Measurements from ENCODE around the gene RASD1.

Gene RASD1

GRCh38 chr17:17510456-17511292, 14.5 kb upstream of the RASD1 start:
- DNase-seq, result no peak

- DNase-seq, result no peak
Measured at GRCh38 chr17:17509601-17510425, 13.6 kb upstream of the RASD1 start.

GRCh38 chr17:17508646-17509591, 12.7 kb upstream of the RASD1 start:
- DNase-seq, result no peak

GRCh38 chr17:17508019-17508535, 11.9 kb upstream of the RASD1 start:
- DNase-seq, result no peak

- no peak for DNase-seq
Measured at GRCh38 chr17:17507465-17508011, 11.3 kb upstream of the RASD1 start.

GRCh38 chr17:17506893-17507464, 10.8 kb upstream of the RASD1 start:
- DNase-seq, result no peak

DNA sequence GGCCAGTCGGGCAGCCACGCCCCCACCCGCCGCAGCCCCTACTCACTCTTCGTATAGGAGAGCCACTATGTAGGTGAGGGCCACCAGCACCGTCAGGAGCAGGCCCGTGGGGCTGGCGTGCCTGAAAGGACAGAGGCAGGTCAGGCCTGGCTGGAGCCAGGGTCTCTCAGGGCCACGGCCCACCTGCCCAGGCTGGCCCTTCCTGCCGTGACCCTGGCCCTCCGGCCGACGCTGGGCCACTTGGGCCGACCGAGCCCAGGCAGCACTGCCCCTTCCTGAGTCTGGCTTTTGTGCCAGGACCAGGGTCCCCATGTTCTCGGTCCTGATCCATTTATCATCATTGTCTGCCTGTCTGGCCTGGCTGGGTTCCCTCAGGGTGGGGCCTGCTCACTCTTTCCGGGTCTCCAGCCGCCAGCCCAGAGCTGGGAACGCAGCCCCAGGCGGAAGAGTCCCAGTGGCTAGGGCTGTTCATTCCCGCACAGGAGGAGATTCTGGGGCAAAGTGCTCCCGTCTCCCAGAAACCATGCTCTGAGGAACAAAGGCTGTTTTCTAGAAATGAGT, 10.1 kb upstream of the RASD1 start:
- no peak for DNase-seq

DNA sequence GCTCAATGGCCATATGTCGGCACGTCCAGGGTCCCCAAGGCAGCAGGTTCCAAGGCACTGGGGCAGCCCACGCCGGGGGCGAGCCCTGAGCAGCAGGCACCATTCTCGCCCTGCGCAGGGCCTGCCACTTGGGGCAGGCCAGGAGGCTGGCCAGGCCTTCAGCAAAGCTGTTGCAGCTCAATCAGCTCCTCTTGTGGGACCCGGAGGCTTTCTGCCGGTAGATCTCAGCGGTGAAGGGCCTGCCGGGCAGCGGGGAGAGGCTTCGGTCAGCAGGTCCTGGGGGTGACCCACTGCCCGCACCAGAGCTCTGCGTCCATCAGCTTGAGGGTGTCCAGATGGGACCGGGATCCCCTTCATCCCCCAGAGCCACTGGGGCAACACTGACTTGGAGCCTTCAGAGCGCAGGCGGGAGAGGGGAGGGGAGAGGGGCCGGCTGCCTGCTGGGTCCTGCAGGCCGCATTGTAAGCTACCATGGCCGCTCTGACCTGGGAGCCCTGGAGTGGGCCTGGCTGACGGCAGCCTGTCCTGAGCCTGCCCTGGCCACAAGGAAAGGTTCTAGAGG, 9.5 kb upstream of the RASD1 start:
- no peak for DNase-seq

GRCh38 chr17:17505151-17505550, 9.0 kb upstream of the RASD1 start:
- no peak for DNase-seq

DNA sequence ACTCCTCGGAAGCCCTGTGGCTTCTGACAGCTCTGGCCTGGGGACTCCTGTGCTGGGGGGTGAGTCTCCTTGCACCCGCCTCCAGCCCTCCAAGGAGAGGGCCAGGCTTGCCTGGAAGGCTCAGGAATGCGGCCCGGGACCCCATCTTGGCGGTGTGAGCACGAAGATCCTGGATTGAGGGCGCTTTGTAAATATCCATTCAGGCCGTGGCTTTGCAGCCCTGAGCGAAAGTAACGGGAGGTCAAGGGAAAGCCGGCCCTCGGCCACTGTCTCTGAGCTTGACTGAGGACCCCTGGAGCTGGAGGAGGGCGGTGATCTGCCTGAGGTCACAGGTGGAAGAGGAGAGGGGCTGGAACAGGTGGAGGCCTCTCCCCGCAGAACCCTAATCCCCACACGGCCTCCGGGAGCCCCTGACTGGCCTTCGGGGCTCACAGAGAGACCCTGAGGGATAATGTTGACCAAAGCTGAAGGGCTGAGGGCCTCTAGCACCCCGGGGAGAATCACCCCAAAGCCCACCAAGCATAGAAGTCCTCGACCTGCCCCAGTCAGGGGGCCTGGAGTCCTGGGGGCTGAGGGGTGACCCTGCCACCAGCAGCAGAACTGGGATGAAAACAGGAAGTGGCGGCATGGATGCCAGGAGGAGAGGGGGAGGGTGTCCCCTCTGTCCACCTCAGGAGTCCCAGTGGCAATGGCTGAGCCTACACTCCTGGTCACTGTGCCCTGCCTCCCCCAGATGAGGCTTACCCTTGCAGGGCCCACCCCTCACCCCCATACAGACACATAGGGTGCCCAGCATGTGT, 8.3 kb upstream of the RASD1 start:
- DNase-seq, result no peak

DNA sequence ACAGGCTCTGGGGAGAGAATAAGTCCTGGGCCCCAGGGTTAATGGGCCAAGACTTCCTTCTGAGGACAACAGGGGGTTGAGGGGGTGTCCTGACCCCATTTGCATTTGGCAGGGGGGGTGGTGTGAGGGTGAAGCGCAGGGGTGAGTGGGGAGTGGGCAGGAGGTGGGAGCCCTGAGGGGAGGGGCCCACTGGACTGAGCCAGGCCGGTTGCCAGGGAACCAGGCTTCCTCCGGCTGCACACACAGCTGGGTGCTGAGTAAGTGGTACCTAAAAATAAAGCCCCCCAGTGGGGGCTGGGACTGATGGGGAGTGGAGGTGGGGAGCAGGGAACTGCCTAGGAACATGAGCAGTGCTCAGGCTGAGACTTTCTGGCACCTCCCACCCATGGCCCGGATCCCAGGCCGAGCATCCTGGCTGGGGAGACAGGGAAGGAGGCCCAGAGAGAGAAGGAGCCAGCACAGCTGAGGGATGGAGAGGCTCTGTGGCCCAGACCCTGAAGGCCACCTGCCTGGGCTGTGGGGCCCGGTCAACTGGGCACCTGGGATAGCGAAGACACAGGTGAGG, 7.5 kb upstream of the RASD1 start:
- no peak for DNase-seq

- DNase-seq, result no peak
Measured at GRCh38 chr17:17502741-17503565, 6.8 kb upstream of the RASD1 start.

- no peak for DNase-seq
Measured at GRCh38 chr17:17500999-17501605, 4.9 kb upstream of the RASD1 start.

- DNase-seq, result no peak
Measured at GRCh38 chr17:17499402-17500145, 3.4 kb upstream of the RASD1 start.

DNA sequence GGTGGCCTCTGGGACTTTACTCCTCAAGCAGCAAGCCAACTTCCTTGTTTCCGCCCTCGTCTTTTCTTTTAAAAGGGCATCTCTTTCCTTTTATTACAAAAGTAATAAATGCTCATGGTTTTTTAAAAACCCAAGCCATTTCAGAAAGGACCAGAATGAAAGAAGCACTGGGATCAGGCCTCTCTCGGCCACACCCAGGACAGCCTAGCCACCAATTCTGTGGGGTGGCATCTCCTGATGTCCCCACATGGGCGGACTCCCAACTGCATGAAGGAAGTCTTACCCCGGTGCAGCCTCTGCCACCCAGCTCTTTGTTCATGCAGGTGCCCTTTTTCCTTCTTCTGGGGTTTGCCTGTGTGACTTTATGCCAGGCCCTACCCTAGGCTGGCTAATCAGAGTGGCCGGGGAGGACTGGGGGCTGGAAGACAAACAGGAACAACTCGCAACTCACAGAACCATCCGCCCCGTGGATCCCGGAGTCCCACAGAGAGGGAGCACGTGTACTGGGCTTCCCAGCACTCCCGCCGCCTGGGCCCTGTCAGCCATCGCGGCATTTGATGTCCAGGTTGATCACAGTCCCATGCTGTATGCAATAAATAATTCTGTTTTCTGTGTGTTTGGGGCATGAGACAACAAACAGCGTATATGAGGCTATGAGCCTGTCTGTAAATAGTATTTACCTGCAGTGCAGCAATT, 2.6 kb upstream of the RASD1 start:
- no peak for DNase-seq

DNA sequence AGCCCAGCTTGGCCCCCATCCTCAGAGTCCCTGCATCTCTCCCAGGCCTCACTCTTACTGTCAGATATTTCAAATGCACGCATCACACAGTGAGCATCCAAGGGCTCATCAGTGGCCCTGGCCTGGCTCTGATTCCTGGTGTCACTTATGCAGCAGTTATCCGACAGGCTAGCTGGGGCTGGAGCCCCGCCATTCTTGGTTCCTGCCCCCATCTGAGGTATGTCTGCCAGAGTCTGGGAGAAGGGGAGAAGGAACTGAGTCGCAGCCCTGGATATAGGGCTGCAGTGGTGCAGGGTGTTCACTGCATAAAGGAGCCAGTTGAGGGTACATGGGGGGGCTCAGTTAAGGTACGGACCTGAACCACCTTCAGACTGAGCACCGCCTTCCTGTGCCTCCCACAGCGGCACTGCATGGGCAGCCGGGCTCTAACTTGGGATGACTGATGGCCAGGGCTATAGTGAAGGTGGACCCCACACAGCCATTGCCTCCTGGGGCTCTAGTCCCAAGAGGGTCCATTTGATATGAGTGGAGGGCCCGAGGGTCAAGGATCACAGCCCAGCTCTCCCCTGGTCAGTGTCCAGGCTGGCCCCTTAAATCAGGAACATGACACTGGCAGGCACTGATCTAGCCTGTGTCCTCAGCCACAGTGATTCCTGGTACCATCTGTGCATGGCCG, 1.8 kb upstream of the RASD1 start:
- DNase-seq, result no peak
